GM12892 (cell line): ENCODE data around the gene NXPH3.

Source experiments
- POLR2A ChIP-seq: IDR thresholded peaks from 2 replicates; pipeline ENCODE4 v1.6.1; 2011; ENCODE audit warnings: low read depth, low read length, control low read depth
- POLR2AphosphoS5 ChIP-seq: IDR thresholded peaks from 2 replicates; pipeline ENCODE4 v1.6.1; 2011; ENCODE audit warnings: low read depth, low read length, control low read depth
- TAF1 ChIP-seq: IDR thresholded peaks from 2 replicates; pipeline ENCODE4 v1.6.1; 2011; ENCODE audit warnings: low read depth, mild to moderate bottlenecking, control low read depth, low read length, borderline replicate concordance

GRCh38 chr17:49543860-49544259 is 31.8 kb upstream of the NXPH3 start:
- TF ChIP-seq POLR2AphosphoS5 (no peak), POLR2A (no peak), TAF1 (no peak)
